ENCODE measurements around the gene CCDC70. TPM values are rescaled to one million over a fixed set of nuclear protein-coding genes. Genes with fewer than 3 reads are reported as not detected.
A peak's percentile ranks its signal among the peaks of the same experiment; 100 is the strongest.

The CCDC70 gene
- total and polyA plus RNA-seq, 5 donors from 2014 or later, result not detected

DNA sequence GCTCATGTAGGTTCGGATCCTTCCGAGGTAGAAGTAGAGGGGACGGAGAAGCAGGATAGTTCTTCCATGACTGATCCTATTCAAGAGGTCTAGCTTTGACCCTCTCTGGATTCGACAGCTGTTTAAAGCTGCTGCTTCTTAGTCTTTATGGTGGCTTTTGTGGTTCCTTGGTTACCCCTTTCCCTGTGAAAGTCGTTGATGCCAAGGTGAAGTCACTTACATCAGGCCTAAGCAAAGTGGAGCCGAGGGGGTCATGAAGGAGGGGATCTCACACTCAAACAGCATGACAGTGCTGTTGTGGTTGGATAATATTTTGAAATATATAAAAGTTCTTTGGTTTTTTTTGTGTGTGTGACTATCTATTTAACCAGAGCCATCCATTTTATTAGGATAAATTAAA, 8.1 kb downstream of the CCDC70 start:
- no peak overlapping the region for H3K27ac ChIP-seq (ENCODE audit: insufficient read depth, low read length, poor library complexity, severe bottlenecking)
- Mint-ChIP-seq H3K4me3 (no peak overlapping the region), H3K36me3 (no peaks in the 10 kb centered on the region), H3K27me3 (peaks cover 33% of the 10 kb centered on the region), H3K4me1 (no peaks in the 10 kb centered on the region), H3K9me3 (peaks cover 0 to 2% (median 0%) of the 10 kb centered on the region in 7 donors), H3K27ac (no peak overlapping the region)
- no peak overlapping the region for H3K4me3 ChIP-seq (ENCODE audit: low read depth, low read length)
- H3K9me3 ChIP-seq (ENCODE audit: control insufficient read depth in 2 of 2, low read length in 2 of 2), result no peaks in the 10 kb centered on the region
- no peaks in the 10 kb centered on the region for H3K36me3 ChIP-seq (ENCODE audit: control insufficient read depth, insufficient read depth, low read length)
- H3K27me3 ChIP-seq (ENCODE audit: control insufficient read depth, insufficient read depth, low read length), result peaks cover 1% of the 10 kb centered on the region
- no peaks in the 10 kb centered on the region for H3K4me1 ChIP-seq (ENCODE audit: control insufficient read depth, insufficient read depth, low read length, poor library complexity, severe bottlenecking)
- ATAC-seq (ENCODE audit: low read depth in 2 of 2), result no peak
- no peak for DNase-seq

DNA sequence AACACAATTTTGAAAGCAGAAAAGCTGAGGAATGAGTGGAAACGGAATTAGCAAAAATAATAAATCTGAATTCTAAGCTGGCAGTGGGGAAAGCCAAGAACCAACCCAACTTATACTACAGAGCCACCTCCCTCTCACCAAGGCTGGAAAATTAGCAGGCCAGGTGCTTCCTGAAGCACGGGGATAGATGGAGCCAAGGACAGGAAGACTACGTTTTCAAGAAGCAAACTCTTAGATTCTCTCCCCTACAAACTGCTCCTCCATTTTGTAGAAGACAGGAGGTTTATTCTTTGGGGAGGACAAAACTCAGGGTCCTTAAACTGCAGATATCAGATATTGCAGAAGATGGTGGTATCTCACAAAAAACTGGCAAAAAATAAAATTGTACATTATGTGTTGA, 8.8 kb downstream of the CCDC70 start:
- peaks cover 1% of the 10 kb centered on the region for H3K27me3 ChIP-seq (ENCODE audit: control insufficient read depth, insufficient read depth, low read length)
- H3K27me3 Mint-ChIP-seq, result peaks cover 34% of the 10 kb centered on the region
- no peak overlapping the region for H3K27ac ChIP-seq (ENCODE audit: insufficient read depth, low read length, poor library complexity, severe bottlenecking)
- H3K9me3 Mint-ChIP-seq, result peaks cover 0 to 2% (median 0%) of the 10 kb centered on the region in 7 donors
- H3K4me3 ChIP-seq (ENCODE audit: low read depth, low read length), result no peak overlapping the region
- DNase-seq (no peak), ATAC-seq (ENCODE audit: low read depth in 2 of 2) (no peak)
- H3K4me1 ChIP-seq (ENCODE audit: control insufficient read depth, insufficient read depth, low read length, poor library complexity, severe bottlenecking), result no peaks in the 10 kb centered on the region
- no peak overlapping the region for H3K27ac Mint-ChIP-seq
- H3K4me3 Mint-ChIP-seq, result no peak overlapping the region
- no peaks in the 10 kb centered on the region for H3K9me3 ChIP-seq (ENCODE audit: control insufficient read depth in 2 of 2, low read length in 2 of 2)
- H3K4me1 Mint-ChIP-seq, result no peaks in the 10 kb centered on the region
- no peaks in the 10 kb centered on the region for H3K36me3 ChIP-seq (ENCODE audit: control insufficient read depth, insufficient read depth, low read length)
- H3K36me3 Mint-ChIP-seq, result no peaks in the 10 kb centered on the region

DNA sequence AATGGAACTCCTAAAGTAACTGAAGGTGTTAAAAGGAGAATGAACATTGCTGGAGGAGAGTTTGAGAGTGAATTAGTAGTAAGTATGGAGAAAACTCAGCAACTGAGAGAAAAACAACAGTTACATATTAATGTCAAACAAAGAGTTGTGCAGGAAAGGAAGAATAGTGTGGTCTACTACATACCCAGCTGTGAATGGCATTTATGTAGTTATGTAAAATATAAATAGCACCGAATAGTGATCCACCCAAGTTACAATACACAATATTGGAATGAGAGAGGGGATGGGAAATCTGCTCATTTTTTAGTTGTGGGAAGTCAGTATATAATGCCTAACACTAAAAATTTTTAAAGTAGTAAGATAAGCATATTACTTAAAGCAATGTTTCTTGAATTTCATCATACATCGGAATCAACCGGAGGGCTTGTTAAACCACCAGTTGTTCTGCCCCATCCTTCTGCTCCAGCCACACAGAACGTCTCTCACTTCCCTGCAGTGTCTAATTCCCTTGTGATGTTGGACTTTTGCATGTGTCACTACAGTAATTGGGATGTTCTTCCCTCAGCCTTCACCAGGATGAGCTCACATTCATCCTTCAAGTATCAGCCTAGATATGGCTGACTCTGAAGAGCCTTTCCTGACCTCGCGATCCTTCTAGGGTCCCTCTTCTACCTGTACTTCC, 11.5 kb downstream of the CCDC70 start:
- Histone ChIP-seq H3K4me3 (ENCODE audit: low read depth, low read length) (no peak overlapping the region), H3K4me1 (ENCODE audit: control insufficient read depth, insufficient read depth, low read length, poor library complexity, severe bottlenecking) (no peaks in the 10 kb centered on the region), H3K27ac (ENCODE audit: insufficient read depth, low read length, poor library complexity, severe bottlenecking) (no peak overlapping the region), H3K36me3 (ENCODE audit: control insufficient read depth, insufficient read depth, low read length) (no peaks in the 10 kb centered on the region), H3K9me3 (ENCODE audit: control insufficient read depth in 2 of 2, low read length in 2 of 2) (no peaks in the 10 kb centered on the region), H3K27me3 (ENCODE audit: control insufficient read depth, insufficient read depth, low read length) (peaks cover 1% of the 10 kb centered on the region)
- H3K27ac Mint-ChIP-seq, result peak overlapping the region in 1 of 3 donors; percentile 45
- H3K4me1 Mint-ChIP-seq, result no peaks in the 10 kb centered on the region
- ATAC-seq (ENCODE audit: low read depth in 2 of 2), result no peak
- no peaks in the 10 kb centered on the region for H3K9me3 Mint-ChIP-seq
- H3K4me3 Mint-ChIP-seq, result no peak overlapping the region
- no peak for DNase-seq
- peaks cover 36% of the 10 kb centered on the region for H3K27me3 Mint-ChIP-seq
- H3K36me3 Mint-ChIP-seq, result no peaks in the 10 kb centered on the region

DNA sequence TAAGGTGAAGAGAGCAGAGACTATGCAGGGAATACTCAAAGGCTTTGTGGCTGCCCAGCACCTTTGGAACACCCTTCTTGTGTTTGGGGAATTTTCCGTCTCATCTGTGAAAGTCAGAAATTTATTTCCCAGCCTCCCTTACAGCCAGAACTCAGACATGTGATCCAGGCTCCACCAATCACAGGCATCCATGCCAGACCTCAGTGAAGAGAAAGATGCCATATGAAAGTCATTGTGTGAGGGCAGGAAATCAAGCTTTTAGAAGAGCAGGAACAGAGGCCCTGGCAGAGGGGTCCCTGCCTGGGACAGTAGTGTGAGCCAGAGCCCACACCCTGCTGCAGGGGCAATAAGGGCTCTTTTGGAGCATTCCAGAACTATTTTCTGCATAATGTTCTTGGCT, 12.1 kb downstream of the CCDC70 start:
- no peaks in the 10 kb centered on the region for H3K9me3 ChIP-seq (ENCODE audit: control insufficient read depth in 2 of 2, low read length in 2 of 2)
- H3K27ac ChIP-seq (ENCODE audit: insufficient read depth, low read length, poor library complexity, severe bottlenecking), result no peak overlapping the region
- Mint-ChIP-seq H3K4me3 (no peak overlapping the region), H3K27me3 (peaks cover 30% of the 10 kb centered on the region), H3K9me3 (no peaks in the 10 kb centered on the region), H3K27ac (peak overlapping the region in 1 of 3 donors; percentile 45), H3K36me3 (no peaks in the 10 kb centered on the region), H3K4me1 (no peaks in the 10 kb centered on the region)
- H3K27me3 ChIP-seq (ENCODE audit: control insufficient read depth, insufficient read depth, low read length), result peaks cover 1% of the 10 kb centered on the region
- no peak overlapping the region for H3K4me3 ChIP-seq (ENCODE audit: low read depth, low read length)
- no peaks in the 10 kb centered on the region for H3K36me3 ChIP-seq (ENCODE audit: control insufficient read depth, insufficient read depth, low read length)
- H3K4me1 ChIP-seq (ENCODE audit: control insufficient read depth, insufficient read depth, low read length, poor library complexity, severe bottlenecking), result no peaks in the 10 kb centered on the region
- DNase-seq (no peak), ATAC-seq (ENCODE audit: low read depth in 2 of 2) (no peak)

DNA sequence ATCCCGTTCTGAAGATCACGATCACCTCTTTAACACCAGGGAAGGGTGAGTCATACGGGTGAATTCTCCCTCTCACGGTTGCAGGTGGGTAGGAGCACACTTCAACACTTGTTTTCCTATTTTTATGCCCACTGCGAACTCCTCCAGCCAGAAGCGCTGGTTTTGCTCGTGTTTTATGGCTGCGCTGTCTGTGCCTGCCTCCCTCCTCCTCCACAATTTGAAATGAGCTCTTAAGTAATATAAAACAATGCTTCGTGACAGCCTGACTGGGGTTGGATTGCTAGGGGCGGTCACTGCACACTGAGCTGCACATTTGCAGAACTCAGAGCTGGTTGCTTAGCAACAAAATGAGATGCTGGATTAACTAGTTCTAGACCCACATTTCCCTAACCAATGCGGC, 12.9 kb downstream of the CCDC70 start:
- Mint-ChIP-seq H3K4me1 (no peaks in the 10 kb centered on the region), H3K27me3 (peaks cover 26% of the 10 kb centered on the region), H3K4me3 (no peak overlapping the region), H3K27ac (peak overlapping the region in 1 of 3 donors; percentile 0), H3K36me3 (no peaks in the 10 kb centered on the region), H3K9me3 (peaks cover 0 to 2% (median 0%) of the 10 kb centered on the region in 7 donors)
- H3K4me3 ChIP-seq (ENCODE audit: low read depth, low read length), result no peak overlapping the region
- no peak for DNase-seq
- no peaks in the 10 kb centered on the region for H3K36me3 ChIP-seq (ENCODE audit: control insufficient read depth, insufficient read depth, low read length)
- no peak for ATAC-seq (ENCODE audit: low read depth in 2 of 2)
- no peaks in the 10 kb centered on the region for H3K9me3 ChIP-seq (ENCODE audit: control insufficient read depth in 2 of 2, low read length in 2 of 2)
- H3K27me3 ChIP-seq (ENCODE audit: control insufficient read depth, insufficient read depth, low read length), result peaks cover 1% of the 10 kb centered on the region
- H3K27ac ChIP-seq (ENCODE audit: insufficient read depth, low read length, poor library complexity, severe bottlenecking), result no peak overlapping the region
- H3K4me1 ChIP-seq (ENCODE audit: control insufficient read depth, insufficient read depth, low read length, poor library complexity, severe bottlenecking), result no peaks in the 10 kb centered on the region

DNA sequence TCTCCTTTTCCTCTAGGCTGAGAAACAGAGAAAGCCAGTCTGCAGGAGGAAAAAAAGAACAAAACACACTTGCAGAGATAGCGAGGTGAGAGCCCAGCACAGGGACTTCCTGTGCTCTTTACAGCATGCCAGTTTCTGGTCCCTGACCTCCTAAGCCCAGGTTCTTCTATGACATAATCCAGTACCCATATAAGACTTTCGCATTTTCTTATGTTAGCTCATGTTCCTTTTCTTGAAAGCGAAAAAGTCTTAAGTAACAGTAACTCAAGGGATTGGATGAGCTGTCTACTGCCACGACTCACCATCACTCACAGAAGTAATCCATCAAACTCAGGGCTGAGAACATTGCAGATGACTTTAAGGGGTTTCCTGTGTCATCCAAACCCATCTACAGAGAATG, 17.4 kb downstream of the CCDC70 start:
- no peak overlapping the region for H3K4me3 ChIP-seq (ENCODE audit: low read depth, low read length)
- Mint-ChIP-seq H3K27me3 (peaks cover 12% of the 10 kb centered on the region), H3K4me1 (no peaks in the 10 kb centered on the region), H3K27ac (no peak overlapping the region), H3K36me3 (no peaks in the 10 kb centered on the region), H3K4me3 (no peak overlapping the region), H3K9me3 (peaks cover 0 to 7% (median 2%) of the 10 kb centered on the region in 7 donors)
- no peak for ATAC-seq (ENCODE audit: low read depth in 2 of 2)
- H3K36me3 ChIP-seq (ENCODE audit: control insufficient read depth, insufficient read depth, low read length), result no peaks in the 10 kb centered on the region
- no peak overlapping the region for H3K27ac ChIP-seq (ENCODE audit: insufficient read depth, low read length, poor library complexity, severe bottlenecking)
- peaks cover 0 to 5% of the 10 kb centered on the region in 2 experiments for H3K9me3 ChIP-seq (ENCODE audit: control insufficient read depth in 2 of 2, low read length in 2 of 2)
- peaks cover 1% of the 10 kb centered on the region for H3K27me3 ChIP-seq (ENCODE audit: control insufficient read depth, insufficient read depth, low read length)
- H3K4me1 ChIP-seq (ENCODE audit: control insufficient read depth, insufficient read depth, low read length, poor library complexity, severe bottlenecking), result no peaks in the 10 kb centered on the region
- DNase-seq, result peak in 1 of 3 donors; percentile 16

DNA sequence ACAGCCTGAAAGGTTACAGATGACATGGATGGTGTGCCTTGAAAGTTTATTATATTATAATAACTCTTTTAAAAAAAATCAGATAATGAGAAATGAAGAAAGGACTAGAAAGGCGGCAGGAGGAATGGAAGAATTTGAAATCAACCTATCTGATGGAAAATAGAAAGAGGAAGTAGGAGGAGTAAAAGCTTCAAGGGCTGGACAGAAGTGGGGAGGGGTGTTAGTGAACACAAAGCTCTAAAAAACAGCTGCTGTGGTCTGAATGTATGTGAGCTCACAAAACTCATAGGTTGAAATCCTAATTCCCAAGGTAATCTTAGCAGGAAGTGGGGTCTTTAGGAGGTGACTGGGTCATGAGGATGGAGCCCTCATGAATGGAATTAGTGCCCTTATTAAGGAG, 19.5 kb downstream of the CCDC70 start:
- Histone ChIP-seq H3K4me1 (ENCODE audit: control insufficient read depth, insufficient read depth, low read length, poor library complexity, severe bottlenecking) (no peaks in the 10 kb centered on the region), H3K36me3 (ENCODE audit: control insufficient read depth, insufficient read depth, low read length) (no peaks in the 10 kb centered on the region), H3K27me3 (ENCODE audit: control insufficient read depth, insufficient read depth, low read length) (peaks cover 2% of the 10 kb centered on the region), H3K4me3 (ENCODE audit: low read depth, low read length) (no peak overlapping the region), H3K27ac (ENCODE audit: insufficient read depth, low read length, poor library complexity, severe bottlenecking) (no peak overlapping the region), H3K9me3 (ENCODE audit: control insufficient read depth in 2 of 2, low read length in 2 of 2) (peaks cover 0 to 5% of the 10 kb centered on the region in 2 experiments)
- Mint-ChIP-seq H3K9me3 (peaks cover 0 to 7% (median 2%) of the 10 kb centered on the region in 7 donors), H3K36me3 (no peaks in the 10 kb centered on the region), H3K4me3 (no peak overlapping the region), H3K27me3 (peaks cover 16% of the 10 kb centered on the region), H3K4me1 (no peaks in the 10 kb centered on the region), H3K27ac (no peak overlapping the region)
- ATAC-seq (ENCODE audit: low read depth in 2 of 2) (no peak), DNase-seq (no peak)

DNA sequence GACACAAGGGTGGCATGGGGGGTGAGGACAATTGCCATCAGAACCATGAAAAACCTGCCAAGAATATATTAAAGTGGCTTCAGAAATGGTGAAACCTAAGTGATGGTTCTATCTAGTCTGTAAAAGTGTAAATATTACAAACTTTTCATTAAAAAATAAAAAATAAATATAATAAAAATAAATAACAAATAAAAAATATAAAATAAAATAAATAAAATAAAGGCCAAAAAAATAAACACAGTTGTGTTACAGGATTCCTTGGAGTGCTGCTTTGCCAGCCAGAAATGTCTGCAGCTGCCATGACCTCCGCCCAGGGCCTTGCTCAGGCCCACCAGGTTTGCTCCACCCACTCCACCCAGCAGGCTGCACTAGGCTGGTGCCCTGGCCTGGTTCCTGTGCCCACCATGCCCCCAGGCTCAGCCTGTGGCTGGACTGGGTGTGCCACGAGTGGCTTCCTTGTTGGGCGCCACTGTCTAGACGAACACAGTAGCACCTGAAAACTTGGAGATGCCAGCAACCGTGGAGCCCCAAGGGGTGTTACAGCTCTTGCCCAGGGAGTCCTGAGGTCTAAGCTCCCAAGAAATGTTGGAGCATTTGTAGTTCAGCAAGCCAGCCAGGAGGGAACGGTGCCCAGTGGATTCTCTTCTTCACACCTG, 20.9 kb downstream of the CCDC70 start:
- peaks cover 0 to 7% (median 2%) of the 10 kb centered on the region in 7 donors for H3K9me3 Mint-ChIP-seq
- no peak overlapping the region for H3K27ac Mint-ChIP-seq
- no peak overlapping the region for H3K4me3 ChIP-seq (ENCODE audit: low read depth, low read length)

More for the DNA sequence above, 20.9 kb downstream of the CCDC70 start:
- no peaks in the 10 kb centered on the region for H3K4me1 Mint-ChIP-seq
- no peaks in the 10 kb centered on the region for H3K36me3 Mint-ChIP-seq
- peak overlapping the region in 1 of 4 donors; percentile 24 for H3K4me3 Mint-ChIP-seq
- H3K27me3 Mint-ChIP-seq, result peaks cover 17% of the 10 kb centered on the region
- H3K27ac ChIP-seq (ENCODE audit: insufficient read depth, low read length, poor library complexity, severe bottlenecking), result no peak overlapping the region
- H3K27me3 ChIP-seq (ENCODE audit: control insufficient read depth, insufficient read depth, low read length), result peaks cover 2% of the 10 kb centered on the region
- H3K36me3 ChIP-seq (ENCODE audit: control insufficient read depth, insufficient read depth, low read length), result no peaks in the 10 kb centered on the region
- no peaks in the 10 kb centered on the region for H3K4me1 ChIP-seq (ENCODE audit: control insufficient read depth, insufficient read depth, low read length, poor library complexity, severe bottlenecking)
- DNase-seq, result no peak
- ATAC-seq (ENCODE audit: low read depth in 2 of 2), result no peak
- H3K9me3 ChIP-seq (ENCODE audit: control insufficient read depth in 2 of 2, low read length in 2 of 2), result peaks cover 0 to 5% of the 10 kb centered on the region in 2 experiments

All from CD4-positive, CD25-positive, alpha-beta regulatory T cell (primary cell).